ENCODE results near the gene CAPZA1. TPM values are rescaled to one million over a fixed set of nuclear protein-coding genes. Genes with fewer than 3 reads are reported as not detected.

The CAPZA1 gene
- total RNA-seq, 2 experiments from 2014 or later = 234 TPM

DNA sequence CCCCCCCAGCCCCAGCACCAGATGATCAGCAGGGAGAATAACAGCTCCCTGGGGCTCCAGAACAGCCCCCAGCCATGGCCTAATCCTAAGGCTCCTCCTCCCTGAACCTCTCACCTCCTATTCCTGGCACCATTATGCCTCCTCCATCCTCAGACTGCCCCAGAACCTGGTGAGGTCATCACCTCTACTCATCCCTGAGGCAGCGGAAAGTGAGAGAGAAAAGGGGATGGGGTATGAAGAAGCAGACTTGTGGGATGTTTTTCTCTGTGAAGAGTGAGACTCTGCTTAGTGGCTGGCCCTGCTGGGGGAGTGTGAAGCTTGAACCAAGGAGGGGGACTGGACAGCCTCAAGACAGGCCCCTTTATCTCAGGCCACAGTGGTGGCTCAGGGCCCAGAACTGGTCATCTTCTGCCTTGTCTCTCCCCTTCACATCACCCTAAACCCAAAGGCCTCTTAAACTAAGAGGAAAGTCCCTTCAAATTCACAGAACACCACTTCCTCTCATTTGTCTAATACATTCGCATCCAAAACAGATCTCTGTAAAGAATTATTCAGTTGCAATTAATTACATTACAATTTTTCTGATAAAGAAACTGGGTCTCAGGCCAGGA lies 97.7 kb downstream of the CAPZA1 start:
- Histone ChIP-seq H4K20me1 (ENCODE audit: insufficient read depth, low read length) (no peaks in the 10 kb centered on the region), H3K9me3 (ENCODE audit: low read length) (no peaks in the 10 kb centered on the region), H3K4me3 (ENCODE audit: low read depth, low read length, poor library complexity, severe bottlenecking) (no peak overlapping the region), H3K9me2 (ENCODE audit: insufficient read depth, low read length) (no peaks in the 10 kb centered on the region), H3K79me2 (ENCODE audit: insufficient read depth, low read depth, low read length) (no peaks in the 10 kb centered on the region), H3K4me2 (ENCODE audit: low read length) (no peak overlapping the region), H2AFZ (ENCODE audit: low read length) (no peak overlapping the region), H3K27ac (ENCODE audit: low read depth, low read length, poor library complexity, severe bottlenecking) (no peak overlapping the region), H3K36me3 (ENCODE audit: insufficient read depth, low read length) (no peaks in the 10 kb centered on the region), H3K4me1 (ENCODE audit: insufficient read depth, low read length, poor library complexity, severe bottlenecking) (peaks cover 20% of the 10 kb centered on the region)
- no peak for DNase-seq (ENCODE audit: low spot score)
- no peak for TF ChIP-seq EZH2phosphoT487 (IDR thresholded peaks at IDR 0.05; ENCODE audit: borderline replicate concordance, low read depth, low read length)
- TF ChIP-seq, protein P1, sequence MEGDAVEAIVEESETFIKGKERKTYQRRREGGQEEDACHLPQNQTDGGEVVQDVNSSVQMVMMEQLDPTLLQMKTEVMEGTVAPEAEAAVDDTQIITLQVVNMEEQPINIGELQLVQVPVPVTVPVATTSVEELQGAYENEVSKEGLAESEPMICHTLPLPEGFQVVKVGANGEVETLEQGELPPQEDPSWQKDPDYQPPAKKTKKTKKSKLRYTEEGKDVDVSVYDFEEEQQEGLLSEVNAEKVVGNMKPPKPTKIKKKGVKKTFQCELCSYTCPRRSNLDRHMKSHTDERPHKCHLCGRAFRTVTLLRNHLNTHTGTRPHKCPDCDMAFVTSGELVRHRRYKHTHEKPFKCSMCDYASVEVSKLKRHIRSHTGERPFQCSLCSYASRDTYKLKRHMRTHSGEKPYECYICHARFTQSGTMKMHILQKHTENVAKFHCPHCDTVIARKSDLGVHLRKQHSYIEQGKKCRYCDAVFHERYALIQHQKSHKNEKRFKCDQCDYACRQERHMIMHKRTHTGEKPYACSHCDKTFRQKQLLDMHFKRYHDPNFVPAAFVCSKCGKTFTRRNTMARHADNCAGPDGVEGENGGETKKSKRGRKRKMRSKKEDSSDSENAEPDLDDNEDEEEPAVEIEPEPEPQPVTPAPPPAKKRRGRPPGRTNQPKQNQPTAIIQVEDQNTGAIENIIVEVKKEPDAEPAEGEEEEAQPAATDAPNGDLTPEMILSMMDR (conservative IDR thresholded peaks at IDR 0.05; ENCODE audit: low read length) = no peak
- POLR2A ChIA-PET = no interaction called here
- CTCF ChIA-PET (ENCODE audit: unreplicated experiment) = interaction anchor here (0.6 kb wide), 1 partner anchor 121 kb away, joined by 3 read pairs; no protein-coding TSS in a partner anchor
- intact Hi-C loops (cut with micrococcal nuclease; ENCODE audit: unreplicated experiment) = loop anchor here (5.0 kb wide), 1 partner anchor 960 kb away; no protein-coding TSS in a partner anchor
- no TSS peak for BruUV-seq (replicated peaks)

DNA sequence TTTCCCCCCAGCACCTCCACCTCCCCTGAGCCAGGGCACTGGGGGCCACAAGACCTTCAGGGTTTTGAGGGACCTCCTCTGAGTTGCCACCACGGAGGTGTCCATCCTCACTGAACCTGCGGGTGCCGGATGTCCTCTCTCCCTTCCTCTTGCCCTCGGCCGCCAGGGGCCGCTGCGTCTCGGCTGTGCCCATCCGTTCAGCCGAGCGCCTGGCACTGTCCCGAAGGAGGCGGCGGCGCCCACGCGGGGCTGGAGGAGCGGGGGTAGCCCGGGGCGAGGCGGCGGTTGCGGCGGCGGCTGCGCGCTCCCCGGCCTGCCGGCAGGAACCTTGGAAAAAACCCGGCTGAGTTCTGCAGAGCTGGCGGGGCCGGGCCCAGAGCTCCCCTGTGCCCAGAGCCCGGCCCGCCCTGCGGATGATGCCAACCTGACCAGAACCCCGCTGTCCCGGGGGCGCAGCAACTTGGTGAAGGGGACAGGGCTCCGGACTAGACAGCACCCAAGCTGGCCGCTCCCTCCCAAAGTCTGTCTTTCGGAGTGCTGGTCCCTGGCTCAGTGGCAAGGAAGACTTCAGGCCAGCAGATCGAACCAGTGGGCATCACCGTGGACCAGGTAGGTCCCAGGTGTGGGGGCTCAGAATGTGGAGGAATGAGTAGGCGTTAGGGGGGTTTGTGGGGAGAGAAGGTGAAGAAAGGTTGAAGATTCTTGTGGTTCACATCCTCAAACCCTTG lies 99.2 kb downstream of the CAPZA1 start:
- CTCF ChIA-PET (ENCODE audit: unreplicated experiment) = no interaction called here
- H2AFZ ChIP-seq (ENCODE audit: low read length) = no peak overlapping the region
- H3K4me2 ChIP-seq (ENCODE audit: low read length) = 0 out of 2 replicates have a peak overlapping the region, but pooled peaks have one; percentile 19
- H4K20me1 ChIP-seq (ENCODE audit: insufficient read depth, low read length) = no peaks in the 10 kb centered on the region
- H3K36me3 ChIP-seq (ENCODE audit: insufficient read depth, low read length) = no peaks in the 10 kb centered on the region
- H3K27ac ChIP-seq (ENCODE audit: low read depth, low read length, poor library complexity, severe bottlenecking) = no peak overlapping the region
- no peaks in the 10 kb centered on the region for H3K9me3 ChIP-seq (ENCODE audit: low read length)
- no TSS peak for BruUV-seq (replicated peaks)
- H3K79me2 ChIP-seq (ENCODE audit: insufficient read depth, low read depth, low read length) = no peaks in the 10 kb centered on the region
- peaks cover 15% of the 10 kb centered on the region for H3K4me1 ChIP-seq (ENCODE audit: insufficient read depth, low read length, poor library complexity, severe bottlenecking)
- intact Hi-C loops (cut with micrococcal nuclease; ENCODE audit: unreplicated experiment) = loop anchor here (5.0 kb wide), 1 partner anchor 958 kb away; no protein-coding TSS in a partner anchor
- POLR2A ChIA-PET = interaction anchor here (0.6 to 1.1 kb wide), 4 partner anchors 11 to 325 kb away, joined by 3 to 6 read pairs (median 4); no protein-coding TSS in a partner anchor
- no peaks in the 10 kb centered on the region for H3K9me2 ChIP-seq (ENCODE audit: insufficient read depth, low read length)
- H3K4me3 ChIP-seq (ENCODE audit: low read depth, low read length, poor library complexity, severe bottlenecking) = no peak overlapping the region
- DNase-seq (ENCODE audit: low spot score) = peak; percentile 61
- TF ChIP-seq, protein P1 (conservative IDR thresholded peaks at IDR 0.05; ENCODE audit: low read length) = peak; percentile 77
- TF ChIP-seq EZH2phosphoT487 (IDR thresholded peaks at IDR 0.05; ENCODE audit: borderline replicate concordance, low read depth, low read length) = no peak

All from OCI-LY7 (cell line).